NCI-H2081 treated with DMSO at 0.1 percent for 48 hours (cell line): Measurements from ENCODE around the gene NINL.
"Not testable (repeated sequence)": the region's sequence is repeated elsewhere in the genome, so short reads cannot be mapped to it uniquely, and the experiment has no call there.

Experiments used
- DNase-seq: peaks from one replicate; lab custom pipeline; 2025; lab: John Stamatoyannopoulos, UW

The NINL gene

DNA sequence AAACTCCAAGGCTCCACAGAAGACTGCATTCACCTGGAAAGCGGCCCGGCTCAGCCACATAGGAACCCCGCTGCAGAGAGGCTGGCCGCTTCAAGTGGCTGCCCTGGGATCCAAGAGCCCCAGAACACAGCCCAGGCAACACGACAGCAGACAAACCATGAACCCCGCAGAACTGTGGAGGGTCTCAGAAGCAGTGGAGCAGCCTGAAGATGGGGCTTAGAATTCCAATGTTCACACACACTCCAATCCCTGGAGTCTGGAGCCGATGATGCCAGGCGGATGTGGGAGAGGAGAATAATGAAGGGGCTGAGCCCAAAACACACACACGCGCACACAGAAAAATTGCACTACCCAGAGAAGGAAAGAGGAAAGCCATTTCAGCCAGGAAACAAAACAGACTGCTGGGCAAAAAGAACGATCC is 52.4 kb downstream of the NINL start:
- DNase-seq: no peak

DNA sequence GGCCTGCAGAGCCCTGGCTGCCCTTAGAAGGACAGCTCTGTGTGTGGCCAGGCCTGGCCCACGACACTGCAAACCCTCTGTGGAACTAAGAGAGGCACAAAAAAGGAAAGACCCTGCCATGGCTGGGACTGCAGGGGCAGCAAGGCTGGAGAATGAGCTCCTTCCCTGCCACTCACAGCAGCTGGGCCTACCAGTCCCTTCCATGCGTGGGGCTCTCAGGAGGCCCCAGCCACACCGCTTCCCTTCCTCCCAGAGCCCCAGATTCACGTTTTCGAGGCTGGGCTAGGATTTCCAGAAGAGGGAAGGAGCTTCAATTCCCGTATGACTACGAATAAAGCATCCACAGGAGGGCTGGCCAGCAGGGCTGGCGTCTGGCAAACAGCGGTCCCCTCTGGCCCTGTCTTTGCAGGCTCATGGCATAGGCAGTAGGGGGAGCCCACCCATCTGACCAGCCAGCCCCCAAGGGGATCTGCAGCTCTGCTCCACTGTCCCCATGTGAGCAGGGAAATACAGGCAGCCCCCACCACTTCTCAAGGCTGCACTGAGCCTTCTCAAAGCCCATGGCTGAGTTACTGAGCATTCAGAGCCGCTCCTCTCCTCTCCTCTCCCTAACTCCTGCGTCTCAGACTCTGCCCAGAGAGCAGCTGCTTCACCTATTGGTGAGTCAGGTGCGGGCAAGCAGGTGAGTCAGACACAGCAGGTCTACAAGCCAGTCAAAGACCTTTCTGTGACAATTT is 53.1 kb downstream of the NINL start:
- DNase-seq: no peak

DNA sequence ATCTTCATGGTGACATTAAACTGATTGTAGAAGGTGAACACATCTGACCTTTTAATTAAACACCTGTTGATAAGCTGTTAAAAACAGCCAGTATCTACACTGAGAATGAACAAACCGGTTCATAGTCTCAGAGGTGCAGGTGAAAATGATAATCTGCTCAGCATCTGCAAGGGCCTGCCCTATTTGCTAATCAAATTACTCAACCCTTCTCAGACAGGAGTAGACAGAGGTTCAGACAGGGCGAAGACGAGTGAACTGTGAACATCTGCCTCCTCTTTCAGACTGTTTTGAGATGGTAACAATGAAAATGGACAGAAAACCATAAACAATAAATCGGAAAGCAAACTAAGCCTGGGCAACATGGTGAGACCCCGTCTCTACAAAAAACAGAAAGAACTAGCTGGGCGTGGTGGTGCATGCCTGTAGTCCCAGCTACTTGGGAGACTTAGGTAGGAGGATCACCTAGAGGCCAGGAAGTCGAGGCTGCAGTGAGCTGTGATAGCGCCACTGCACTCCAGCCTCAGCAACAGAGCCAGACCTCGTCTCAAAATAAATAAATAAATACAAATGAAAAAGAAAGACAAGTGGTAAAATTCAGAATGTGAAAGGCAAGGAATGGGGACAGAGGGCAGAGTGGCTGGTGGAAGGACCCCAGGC is 55.9 kb downstream of the NINL start:
- no peak for DNase-seq

DNA sequence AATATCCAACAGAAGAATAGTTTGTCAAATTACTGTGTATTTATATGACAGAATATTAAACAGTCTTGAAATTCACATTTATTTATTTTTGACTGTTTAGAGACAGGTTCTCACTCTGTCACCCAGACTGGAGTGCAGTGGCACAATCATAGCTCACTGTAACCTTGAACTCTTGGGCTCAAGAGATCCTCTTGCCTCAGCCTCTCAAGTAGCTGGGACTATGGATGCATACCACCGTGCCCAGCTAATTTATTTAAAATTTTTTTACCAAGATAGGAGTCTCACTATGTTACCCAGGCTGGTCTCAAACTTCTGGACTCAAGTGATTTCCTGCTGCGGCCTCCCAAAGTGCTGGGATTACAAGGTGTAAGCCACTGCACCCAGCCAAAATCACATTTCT is 57.4 kb downstream of the NINL start:
- DNase-seq: no peak

DNA sequence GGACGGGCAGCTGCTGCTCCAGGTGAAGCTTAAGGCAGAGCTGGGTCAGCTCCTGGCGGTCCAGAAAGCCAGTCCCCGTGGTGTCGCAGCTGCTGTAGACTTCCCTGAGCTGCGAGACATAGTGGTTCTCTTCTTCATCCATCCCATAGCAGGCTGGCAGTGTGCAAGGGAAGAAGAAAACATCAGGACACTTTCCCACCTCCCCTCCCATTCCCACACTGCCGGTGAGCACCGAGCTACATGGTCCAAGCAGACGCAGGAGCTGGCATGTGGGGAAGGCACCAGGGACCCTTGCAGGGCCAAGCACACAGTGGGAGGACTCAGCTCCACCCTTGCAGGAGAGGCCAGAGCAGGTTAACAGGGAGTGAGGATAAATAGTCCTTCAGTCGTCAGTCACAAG is 58.9 kb downstream of the NINL start:
- DNase-seq: no peak

DNA sequence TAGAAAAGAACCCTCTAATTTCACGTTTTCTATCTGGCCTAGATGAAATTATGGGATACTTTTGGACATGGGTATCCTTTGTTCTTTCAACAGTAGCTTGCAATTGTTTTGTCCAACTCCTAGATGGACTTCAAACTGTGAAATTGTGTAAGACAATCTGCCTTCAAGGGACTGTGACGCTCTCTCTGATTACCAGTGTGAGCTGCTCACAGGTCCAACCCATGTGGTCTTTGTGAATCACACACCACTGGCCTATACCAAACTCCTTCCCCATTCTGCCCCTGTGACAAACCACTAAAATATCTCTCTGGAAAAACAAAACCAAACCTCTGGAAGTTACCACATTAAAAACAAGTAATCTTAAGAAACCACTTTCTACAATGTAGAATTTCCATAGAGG is 59.5 kb downstream of the NINL start:
- DNase-seq: no peak

DNA sequence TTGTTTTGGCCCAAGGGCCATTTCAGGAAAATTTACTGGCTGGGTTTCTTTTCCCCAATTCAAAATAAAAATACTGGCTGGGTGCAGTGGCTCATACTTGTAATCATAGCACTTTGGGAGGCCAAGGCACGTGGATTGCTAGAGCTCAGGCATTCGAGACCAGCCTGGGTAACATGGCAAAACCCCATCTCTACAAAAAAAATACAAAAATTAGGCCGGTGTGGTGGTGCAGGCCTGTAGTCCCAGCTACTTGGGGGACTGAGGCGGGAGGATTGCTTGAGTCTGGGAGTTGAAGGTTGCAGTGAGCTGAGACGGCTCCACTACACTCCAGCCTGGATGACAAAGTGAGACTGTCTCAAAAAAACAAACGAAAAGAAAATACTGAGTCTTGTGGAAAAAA is 60.0 kb downstream of the NINL start:
- DNase-seq: no peak

DNA sequence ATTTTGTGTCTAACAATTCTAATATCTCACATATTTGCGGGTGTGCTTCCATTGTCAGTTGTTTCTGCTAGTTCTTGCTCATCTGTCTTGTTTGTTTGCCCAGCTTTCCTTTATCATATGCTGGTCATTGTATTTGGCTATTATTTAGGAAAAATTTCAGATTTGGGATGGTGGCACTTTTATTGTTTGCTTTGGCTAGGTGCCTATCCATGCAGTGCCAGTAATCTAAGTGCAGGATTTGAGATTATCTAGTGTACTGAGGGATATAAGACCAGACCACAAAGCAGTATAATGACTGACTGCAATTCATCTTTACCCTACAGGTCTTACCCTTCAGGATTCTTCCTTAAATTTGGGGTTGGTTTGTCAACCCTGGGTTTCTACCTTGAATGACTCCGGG is 63.9 kb downstream of the NINL start:
- no peak for DNase-seq

DNA sequence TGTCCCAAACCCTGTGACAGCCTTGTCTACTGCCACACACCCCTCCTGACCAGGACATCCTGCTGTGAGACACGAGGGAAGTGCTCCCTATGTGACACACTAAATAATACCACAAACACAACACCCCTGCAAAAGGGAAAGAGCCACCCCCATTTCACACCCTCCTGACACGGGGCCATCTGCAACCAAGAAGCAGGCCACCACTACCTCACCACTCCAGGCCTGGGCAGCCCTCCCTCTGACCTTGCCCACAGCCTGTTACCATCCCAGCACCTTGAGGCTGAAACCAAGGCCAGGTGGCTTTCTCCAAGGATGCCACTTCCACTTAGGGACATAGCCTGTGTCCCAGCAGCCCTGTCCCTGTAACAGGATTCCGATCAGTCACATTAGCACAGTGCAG is 68.2 kb downstream of the NINL start:
- DNase-seq: no peak

DNA sequence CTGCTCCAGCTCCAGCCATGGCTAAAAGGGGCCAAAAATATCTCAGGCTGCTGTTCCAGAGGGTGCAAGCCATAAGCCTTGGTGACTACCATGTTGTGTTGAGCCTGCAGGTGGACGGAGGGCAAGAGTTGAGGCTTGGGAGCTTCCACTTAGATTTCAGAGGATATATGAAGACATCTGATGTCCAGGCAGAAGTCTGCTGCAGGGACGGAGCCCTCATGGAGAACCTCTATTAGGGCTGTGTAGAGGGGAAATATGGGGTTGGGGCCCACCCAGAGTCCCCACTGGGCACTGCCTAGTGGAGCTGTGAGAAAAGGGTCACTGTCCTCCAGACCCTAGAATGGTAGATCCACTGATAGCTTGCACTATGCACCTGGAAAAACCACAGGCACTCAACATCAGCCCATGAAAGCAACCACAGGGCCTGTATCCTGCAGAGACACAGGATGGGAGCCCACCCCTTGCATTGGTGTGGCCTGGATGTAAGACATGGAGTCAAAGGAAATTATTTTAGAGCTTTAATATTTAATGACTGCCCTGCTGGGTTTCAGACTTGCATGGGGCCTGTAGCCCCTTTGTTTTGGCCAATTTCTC is 70.5 kb downstream of the NINL start:
- no peak for DNase-seq

DNA sequence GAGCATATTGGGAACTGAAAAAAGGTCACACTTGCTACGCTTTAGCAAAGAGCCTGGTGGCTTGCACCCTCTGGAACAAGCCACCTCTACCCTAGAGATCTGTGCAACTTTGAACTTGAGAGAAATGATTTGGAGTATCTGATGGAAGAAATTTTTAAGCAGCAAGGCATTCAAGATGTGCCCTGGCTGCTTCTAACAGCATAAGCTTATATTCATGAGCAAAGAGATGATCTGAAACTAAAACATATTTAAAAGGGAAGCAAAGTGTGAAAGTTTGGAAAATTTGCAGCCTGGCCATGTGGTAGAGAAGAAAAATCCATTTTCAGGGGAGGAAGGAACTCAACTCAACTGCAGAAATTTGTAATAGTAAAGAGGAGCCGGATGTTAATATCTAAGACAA is 71.1 kb downstream of the NINL start:
- no peak for DNase-seq

DNA sequence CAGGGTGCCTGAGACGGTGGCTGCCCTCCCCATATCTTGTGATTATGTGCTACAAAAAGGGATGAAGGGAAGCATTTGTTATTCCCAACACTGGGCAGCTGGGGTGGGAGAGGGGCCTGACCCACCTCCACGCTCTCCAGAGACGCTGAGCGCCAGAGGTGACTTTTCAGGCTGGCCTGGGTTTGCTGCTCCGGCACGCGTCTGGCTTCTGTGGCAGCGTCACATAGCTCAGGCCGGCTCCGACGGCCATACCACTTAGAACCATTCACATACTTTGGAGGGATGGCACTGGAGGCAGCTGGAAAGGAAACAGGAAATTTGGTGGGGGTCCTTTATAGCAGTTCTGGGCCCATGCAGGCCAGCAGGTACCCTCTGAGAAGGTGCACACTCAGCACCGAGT is 72.6 kb downstream of the NINL start:
- no peak for DNase-seq

DNA sequence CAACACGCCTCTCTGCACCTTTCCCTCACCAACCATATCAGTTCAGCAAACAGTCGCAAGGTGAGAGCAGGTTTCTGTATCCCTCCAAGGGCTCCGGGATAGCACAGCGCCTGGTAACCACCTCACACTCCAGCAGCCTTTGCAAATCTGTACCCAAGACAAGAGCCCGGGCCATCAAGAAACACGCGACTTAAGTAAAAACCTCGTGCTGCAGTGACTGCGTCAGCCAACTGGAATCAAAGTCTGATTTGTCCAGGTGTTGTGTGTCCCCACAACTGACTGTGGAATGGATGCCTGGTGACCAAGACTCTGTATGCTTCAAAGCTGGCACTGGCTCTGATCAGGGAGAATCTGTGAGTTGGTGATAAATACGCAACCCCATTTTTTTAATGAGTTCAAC is 74.1 kb downstream of the NINL start:
- no peak for DNase-seq

DNA sequence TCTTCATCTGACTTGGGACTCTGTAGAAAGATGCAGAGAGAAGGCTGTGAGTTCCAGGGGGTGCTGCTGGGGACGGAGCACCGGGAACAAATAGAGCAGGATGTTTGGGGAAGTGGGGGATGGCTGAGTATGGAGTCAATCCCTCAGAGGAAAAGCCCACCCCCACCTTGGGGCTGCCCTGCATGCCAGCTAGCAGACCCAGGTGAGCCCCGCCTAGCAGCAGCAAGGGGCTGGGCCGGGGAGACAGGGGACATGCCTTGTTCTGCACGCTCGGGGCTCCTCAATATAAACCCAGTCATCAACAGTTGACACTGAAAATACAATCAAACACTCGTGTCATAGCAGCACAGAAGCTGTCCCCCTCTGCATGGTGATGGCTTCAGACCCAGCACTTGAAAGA is 74.6 kb downstream of the NINL start:
- no peak for DNase-seq

DNA sequence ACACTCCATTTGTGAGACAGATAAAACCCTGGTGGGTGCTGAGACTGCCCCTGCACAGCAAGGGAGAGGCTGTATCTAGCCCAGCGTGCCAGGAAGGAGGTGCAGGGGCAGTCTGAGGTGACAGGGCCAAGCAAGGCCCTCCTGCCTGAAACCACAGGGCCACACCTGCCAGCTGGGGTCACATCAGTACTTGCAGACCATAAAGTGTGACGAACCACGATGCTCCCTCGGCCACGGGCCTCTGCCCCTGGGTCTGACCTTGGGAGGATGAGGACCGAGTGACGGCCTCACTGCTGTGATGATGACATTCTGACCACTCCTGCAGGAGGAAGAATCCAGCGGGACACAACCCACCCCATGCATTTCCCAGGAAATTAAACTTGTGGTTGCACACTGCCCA is 75.1 kb downstream of the NINL start:
- no peak for DNase-seq

DNA sequence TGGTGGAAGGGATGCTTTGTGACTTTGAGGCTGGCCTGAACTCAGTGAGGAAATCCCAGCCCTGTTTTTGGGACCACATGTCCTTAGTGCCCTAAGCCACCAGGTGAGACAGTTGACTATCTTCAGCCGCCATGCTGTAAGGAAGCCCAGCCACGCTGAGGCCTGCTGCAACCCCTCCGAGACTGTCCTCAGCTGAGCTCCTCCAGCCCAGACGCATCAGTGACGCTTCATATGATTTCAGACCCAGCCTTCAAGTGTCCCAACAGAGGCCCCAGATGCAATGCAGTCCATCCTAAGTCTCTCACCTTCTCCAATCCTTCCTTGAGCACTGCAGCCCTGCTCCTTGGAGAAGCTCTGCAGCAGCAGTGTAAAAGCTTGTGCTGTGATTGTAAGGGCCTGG is 76.2 kb downstream of the NINL start:
- no peak for DNase-seq

DNA sequence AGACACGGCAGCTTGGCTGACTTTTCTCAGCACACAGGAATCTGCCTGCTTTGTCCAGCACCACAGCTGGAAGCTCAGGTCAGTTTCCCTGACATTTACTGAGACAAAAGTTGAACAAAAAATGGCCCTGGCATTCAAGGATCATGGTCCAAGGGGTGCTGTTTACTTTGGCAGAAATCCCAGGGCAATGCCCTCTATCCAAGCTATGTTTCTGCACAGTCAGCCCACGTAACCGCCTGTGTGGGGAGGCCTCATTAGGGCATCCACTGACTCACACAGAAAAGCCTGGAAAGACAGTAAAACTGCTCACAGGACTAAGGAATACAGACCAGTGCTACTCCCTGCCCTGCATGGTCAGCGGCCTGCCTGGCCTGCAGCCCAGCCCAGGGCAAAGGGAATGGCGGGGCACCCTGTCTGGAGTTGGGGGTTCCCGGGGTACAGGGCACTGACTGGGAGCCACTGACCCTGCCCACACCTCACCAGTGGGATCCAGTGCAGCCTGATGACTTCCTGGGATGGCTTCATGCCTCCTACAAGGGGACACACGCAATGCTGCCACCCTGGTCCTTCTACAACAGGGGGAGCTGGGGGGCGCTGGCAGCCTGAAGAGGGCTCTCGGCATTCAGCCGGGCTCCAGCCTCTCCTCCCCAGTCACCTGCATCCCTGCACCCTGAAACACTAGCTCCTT is 77.1 kb downstream of the NINL start:
- DNase-seq: no peak

DNA sequence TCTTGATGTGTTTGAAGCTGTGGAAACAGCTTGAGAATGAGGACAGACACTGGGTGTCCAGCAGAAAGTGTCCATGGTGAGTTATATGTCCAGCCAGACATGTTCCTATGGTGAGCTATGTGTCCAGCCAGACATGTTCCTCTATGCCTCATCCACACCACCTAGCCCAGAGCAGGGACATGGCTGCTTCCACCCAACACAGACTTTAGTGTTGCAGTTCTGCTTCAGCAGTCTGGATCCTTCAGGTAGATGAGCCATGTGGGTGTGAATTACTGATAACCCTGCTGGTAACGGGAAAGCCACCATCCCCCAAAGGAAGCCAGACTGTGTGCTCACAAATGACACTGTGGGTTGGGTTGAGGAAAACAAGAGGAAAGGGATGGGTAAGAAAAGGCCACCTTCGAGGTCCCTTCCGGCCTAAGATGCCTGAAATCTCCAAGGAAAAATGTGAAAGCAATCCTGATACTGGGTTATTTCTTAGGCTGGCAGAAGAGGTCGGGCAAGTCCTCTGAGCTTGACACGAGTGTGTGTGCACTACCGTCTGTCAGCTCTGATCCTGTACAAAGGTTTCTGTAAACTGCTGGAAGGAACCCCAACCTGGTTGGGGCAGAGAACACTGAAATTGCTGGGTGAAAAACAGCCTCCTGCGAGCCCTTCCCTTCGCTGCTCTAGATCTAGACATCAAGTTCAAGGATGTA is 77.8 kb downstream of the NINL start:
- no peak for DNase-seq

DNA sequence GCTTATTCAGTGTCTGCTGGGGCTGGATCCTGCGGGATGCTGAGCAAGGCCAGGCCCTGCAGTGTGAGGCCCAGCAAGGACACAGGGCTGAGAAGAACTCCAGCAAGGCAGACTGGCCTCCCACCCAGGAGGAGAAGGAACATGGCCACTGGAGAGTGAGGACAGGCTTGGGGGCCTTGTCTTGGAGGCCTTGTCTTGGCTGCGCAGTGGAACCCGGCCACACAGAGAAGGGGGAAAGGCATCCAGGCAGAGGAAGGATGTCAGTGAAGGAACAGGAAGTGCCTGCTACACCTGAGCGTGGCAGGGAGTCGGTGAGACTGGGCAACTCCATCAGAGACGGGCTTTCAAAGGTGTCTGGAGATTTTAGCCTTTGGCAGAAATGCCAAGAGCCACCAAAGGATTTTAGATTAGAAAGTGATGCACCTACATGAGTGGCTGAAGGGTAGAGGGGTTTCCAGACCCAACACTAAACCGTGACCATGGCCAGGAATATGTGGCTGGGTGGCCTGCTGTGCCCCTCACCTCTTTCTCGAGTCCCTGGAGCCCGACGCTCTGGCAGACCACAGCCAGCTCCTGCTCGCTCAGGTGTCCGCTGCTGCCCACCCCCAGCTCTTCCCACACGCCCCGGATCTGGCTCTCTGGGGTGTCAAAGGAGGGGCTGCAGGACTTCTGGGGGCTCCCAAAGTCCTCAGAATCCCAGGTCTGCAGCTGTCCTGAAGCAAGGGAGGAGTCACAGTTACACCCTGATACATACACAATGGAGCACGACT is 80.8 kb downstream of the NINL start:
- DNase-seq: no peak

DNA sequence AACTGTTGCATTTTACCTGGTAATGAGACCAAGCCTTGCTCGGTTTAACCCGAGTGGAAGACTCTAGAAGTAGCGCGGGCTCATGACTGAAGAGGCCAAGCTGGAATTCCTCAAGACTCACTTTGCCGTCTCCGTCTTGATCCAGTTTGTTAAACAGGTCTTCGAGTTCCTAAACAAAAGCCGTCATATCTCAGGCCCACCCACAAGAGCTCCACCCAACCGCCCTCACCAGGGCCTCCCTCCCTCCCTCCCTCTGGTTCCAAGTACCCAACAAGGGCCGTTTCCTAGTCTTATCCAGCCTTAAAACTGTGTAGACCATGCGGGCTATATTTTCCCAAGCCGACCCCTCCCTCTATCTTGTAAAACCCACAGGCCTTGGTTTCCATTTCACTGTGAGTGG is 81.4 kb downstream of the NINL start:
- DNase-seq: no peak

DNA sequence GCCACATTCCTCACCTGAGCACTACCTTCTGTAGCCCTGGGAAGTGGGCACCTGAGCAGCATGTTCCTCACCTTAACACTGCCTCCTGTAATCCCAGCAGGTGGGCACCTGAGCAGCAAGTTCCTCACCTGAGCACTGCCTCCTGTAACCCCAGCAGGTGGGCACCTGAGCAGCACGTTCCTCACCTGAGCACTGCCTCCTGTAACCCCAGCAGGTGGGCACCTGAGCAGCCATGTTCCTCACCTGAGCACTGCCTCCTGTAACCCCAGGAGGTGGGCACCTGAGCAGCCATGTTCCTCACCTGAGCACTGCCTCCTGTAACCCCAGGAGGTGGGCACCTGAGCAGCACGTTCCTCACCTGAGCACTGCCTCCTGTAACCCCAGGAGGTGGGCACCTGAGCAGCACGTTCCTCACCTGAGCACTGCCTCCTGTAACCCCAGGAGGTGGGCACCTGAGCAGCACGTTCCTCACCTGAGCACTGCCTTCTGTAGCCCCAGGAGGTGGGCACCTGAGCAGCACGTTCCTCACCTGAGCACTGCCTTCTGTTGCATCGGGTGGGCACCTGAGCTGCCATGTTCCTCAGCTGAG is 82.2 kb downstream of the NINL start:
- not testable (repeated sequence) for DNase-seq
